Mucosa of stomach (tissue), 1 donor: Measurements from ENCODE around the gene ZNF77.
"Not testable (repeated sequence)": the region's sequence is repeated elsewhere in the genome, so short reads cannot be mapped to it uniquely, and the experiment has no call there.

Experiments
- H3K27me3 ChIP-seq: one replicate; pipeline ENCODE4 v1.7.0; 2013; ENCODE audit warnings: mild to moderate bottlenecking, low read length; ENCODE audit not compliant: control insufficient read depth, insufficient read depth
- H3K36me3 ChIP-seq: one replicate; pipeline ENCODE4 v1.7.0; 2013; ENCODE audit warnings: low read length; ENCODE audit not compliant: control insufficient read depth, insufficient read depth
- H3K4me1 ChIP-seq: one replicate; pipeline ENCODE4 v1.7.0; 2013; ENCODE audit warnings: mild to moderate bottlenecking, low read length; ENCODE audit not compliant: control insufficient read depth, insufficient read depth
- H3K4me3 ChIP-seq: one replicate; pipeline ENCODE4 v1.7.0; 2013; ENCODE audit warnings: low read length
- H3K9ac ChIP-seq: one replicate; pipeline ENCODE4 v1.7.0; 2013; ENCODE audit warnings: mild to moderate bottlenecking, low read length, moderate library complexity
- H3K9me3 ChIP-seq: one replicate; pipeline ENCODE4 v1.7.0; 2013; ENCODE audit warnings: mild to moderate bottlenecking, low read length, moderate library complexity; ENCODE audit not compliant: control insufficient read depth
- donor health status: Pancreatic carcinoma.

ZNF77 gene

DNA sequence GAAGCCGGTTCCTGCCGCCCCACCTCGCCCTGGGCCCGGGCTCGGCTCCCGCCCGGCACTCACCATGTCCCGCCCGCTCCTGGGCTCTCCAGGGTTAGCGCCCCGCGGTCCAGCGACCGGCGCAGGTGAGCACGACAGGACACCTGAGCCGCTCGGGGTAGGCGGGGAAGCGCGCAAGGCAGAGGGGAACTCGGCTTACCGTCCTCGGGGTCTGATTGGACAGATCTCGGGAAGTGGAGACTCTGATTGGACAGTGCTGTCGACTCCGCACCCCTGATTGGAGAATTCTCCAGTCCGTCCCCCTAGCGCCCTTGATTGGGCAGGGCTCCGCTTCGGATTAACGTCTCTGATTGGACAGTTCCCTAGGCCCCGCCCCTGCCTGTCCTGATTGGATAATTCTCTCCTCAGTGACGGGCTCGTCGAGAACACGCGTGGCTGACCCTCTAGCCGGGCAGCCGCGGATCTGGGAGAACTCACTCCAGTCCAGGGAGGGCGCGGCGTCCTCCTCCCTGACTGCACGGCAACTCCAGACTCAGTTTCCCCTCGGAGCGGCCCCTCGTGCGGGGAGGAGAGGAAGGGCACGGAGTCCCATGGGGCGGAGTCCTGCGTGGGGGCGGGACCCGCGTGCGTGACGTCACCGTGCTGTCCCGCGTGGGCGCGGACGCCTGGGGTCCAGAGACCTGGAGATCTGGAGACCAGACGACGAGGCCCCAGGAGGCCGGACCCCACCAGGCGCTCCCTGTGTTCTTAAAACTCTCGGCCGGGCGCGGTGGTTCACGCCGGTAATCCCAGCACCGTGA lies at the start of gene ZNF77:
ZNF77 (minus strand) TSS at position 197 of the 800 bp plus-strand sequence; CDS start at position 66, 131 bp downstream.
- Histone ChIP-seq H3K36me3 (no peaks in the 10 kb centered on the region), H3K4me3 (peak within 1 kb of the TSS; percentile 84)

DNA sequence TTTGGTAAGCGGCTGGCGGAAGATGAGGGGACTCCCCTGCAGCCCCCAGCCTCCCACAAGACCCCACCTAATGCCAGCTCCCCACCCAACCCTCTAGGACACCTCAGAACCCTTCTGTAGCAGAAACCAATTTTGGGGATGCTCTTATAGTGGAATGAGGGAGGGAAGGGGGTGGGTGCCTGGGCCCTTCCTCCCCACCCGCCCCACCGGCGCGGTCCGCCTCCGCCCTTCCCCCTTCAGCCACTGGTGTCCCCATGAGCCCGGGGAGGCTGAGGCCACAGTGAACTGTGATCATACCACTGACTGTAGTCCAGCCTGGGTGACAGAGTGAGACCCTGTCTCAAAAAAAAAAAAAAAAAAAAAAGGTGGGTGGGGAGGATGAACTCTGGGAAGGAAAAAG lies 48.8 kb upstream of the ZNF77 start:
- no peaks in the 10 kb centered on the region for H3K9me3 ChIP-seq
- no peaks in the 10 kb centered on the region for H3K36me3 ChIP-seq
- H3K4me1 ChIP-seq = no peaks in the 10 kb centered on the region
- H3K27me3 ChIP-seq = no peaks in the 10 kb centered on the region
- H3K9ac ChIP-seq = no peak overlapping the region
- no peak overlapping the region for H3K4me3 ChIP-seq

More for the DNA sequence above, at the start of gene ZNF77:
- Histone ChIP-seq H3K9me3 (no peaks in the 10 kb centered on the region), H3K27me3 (no peaks in the 10 kb centered on the region), H3K9ac (peak within 1 kb of the TSS; percentile 91), H3K4me1 (peaks cover 22% of the 10 kb centered on the region)

DNA sequence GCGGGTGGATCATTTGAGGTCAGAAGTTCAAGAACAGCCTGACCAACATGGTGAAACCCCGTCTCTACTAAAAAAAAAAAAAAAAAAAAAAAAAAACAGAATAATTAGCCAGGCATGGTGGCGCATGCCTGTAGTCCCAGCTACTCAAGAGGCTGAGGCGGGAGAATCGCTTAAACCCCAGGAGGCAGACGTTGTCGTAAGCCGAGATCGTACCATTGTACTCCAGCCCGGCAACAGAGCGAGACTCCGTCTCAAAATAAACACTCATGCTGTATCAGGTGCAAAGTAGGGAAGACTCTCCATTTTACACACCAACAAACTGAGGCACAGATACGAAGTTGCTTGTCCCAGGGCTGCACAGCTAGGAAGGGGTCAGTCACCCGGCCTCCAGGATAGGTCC lies 48.2 kb upstream of the ZNF77 start:
- no peak overlapping the region for H3K4me3 ChIP-seq
- no peaks in the 10 kb centered on the region for H3K9me3 ChIP-seq
- no peaks in the 10 kb centered on the region for H3K27me3 ChIP-seq
- H3K4me1 ChIP-seq = no peaks in the 10 kb centered on the region
- H3K36me3 ChIP-seq = no peaks in the 10 kb centered on the region
- no peak overlapping the region for H3K9ac ChIP-seq

DNA sequence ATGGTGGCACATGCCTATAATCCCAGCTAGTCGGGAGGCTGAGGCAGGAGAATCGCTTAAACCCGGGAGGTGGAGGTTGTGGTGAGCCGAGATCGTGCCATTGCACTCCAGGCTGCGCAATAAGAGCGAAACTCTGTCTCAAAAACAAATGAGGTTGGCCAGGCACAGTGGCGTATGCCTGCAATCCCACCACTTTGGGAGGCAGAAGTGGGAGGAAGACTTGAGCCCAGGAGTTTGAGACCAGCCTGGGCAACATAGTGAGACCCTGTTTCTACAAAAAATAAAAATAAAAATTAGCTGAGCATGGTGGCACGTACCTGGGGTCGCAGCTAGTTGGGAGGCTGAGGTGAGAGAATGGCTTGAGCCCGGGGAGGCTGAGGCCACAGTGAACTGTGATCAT lies 47.6 kb upstream of the ZNF77 start:
- not testable (repeated sequence) for H3K9me3 ChIP-seq, H3K27me3 ChIP-seq, H3K9ac ChIP-seq, H3K4me1 ChIP-seq, H3K36me3 ChIP-seq, H3K4me3 ChIP-seq

DNA sequence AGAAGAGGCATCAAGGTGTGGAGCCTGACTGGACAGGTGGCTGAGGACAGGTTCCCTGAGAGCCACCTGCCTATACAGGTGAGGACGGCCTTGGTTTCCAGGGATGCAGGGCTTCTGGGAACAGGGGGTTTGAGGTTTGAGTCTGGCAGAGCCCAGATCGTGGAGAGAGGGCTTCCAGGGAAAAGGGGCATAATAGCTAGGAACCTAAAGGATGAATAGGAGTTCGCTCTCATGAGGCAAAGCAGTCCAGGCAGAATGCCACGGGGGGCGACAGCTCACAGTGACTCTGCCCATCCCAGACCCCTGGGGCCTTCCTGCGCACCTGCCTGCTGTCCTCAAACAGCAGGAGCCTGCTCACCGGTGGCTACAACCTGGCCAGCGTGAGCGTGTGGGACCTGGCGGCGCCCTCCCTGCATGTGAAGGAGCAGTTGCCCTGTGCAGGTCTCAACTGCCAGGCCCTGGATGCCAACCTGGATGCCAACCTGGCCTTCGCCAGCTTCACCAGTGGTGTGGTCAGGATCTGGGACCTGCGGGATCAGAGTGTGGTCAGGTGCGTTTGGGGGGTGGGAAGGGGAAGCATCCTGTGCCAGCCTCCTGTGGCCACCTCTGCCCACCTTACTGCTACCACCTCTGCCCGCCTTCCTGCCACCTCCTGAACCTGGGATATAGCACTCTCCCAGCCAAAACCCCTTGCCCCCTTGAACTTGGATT lies 44.6 kb upstream of the ZNF77 start:
- Histone ChIP-seq H3K9me3 (no peaks in the 10 kb centered on the region), H3K36me3 (no peaks in the 10 kb centered on the region), H3K27me3 (no peaks in the 10 kb centered on the region), H3K4me3 (no peak overlapping the region), H3K4me1 (peaks cover 1% of the 10 kb centered on the region), H3K9ac (no peak overlapping the region)

DNA sequence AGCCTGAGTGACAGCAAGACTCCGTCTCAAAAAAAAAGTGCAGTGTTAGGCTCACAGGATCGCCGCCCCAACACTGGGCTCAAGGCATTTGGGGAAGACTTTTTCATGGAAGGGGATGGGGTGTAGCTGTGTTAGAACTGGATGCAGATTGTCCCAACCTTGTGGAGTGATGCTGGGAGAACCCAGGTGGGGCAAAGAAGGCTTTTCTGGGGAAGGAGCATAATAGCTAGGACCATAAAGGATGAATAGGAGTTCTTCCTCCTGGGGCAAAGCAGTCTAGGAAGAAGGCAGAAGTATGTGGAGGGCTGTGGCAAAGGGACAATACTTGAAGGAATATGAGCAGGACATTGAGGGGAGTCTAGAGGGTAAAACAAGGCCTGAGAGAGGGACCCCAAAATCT lies 43.8 kb upstream of the ZNF77 start:
- no peak overlapping the region for H3K4me3 ChIP-seq
- no peaks in the 10 kb centered on the region for H3K9me3 ChIP-seq
- peaks cover 7% of the 10 kb centered on the region for H3K27me3 ChIP-seq
- no peaks in the 10 kb centered on the region for H3K36me3 ChIP-seq
- no peak overlapping the region for H3K9ac ChIP-seq
- H3K4me1 ChIP-seq = peaks cover 9% of the 10 kb centered on the region

DNA sequence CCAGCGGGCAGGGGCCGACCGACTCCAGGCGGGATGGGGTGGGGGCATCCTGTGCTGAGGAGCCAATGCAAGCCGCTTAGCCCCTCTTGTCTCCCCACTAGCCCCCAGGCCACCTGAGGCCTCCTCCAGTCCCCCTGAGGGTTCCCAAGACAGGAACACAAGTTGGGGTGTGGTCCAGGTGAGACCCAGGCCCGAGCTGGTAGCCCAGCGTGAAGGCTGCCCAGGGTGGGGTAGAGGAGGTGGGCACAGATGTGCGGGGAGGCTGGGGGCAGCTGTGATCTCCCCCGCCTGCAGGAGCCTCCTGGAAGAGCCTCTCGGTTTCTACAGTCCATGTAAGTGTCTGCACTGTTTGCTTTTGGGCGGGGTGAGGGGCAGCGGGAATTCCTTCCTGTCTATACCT lies 43.0 kb upstream of the ZNF77 start:
- no peak overlapping the region for H3K9ac ChIP-seq
- H3K27me3 ChIP-seq = peaks cover 10% of the 10 kb centered on the region
- peaks cover 15% of the 10 kb centered on the region for H3K4me1 ChIP-seq
- H3K36me3 ChIP-seq = no peaks in the 10 kb centered on the region
- no peaks in the 10 kb centered on the region for H3K9me3 ChIP-seq
- no peak overlapping the region for H3K4me3 ChIP-seq

DNA sequence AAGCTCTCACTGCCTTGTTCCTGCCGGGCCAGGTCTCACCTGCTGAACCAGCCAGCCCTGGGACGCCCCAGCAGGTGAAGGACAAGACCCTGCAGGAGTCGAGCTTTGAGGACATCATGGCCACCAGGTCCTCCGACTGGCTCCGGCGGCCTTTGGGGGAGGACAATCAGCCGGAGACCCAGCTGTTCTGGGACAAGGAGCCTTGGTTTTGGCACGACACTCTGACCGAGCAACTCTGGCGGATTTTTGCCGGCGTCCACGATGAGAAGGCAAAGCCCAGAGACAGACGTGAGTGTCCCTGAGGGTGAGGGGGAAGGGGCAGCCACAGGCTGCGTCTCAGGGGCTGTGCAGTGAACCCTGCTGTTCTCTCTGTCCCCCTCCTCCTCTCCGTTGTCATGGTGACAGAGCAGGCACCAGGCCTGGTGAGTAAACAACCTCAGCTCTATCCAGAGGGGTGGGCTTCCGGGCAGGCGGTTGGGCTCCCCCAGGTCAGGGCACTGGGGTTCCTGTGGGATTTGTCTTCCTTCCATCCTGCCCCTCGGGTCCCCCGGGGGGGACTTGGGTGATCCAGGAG lies 42.3 kb upstream of the ZNF77 start:
- no peaks in the 10 kb centered on the region for H3K9me3 ChIP-seq
- no peaks in the 10 kb centered on the region for H3K36me3 ChIP-seq
- peaks cover 19% of the 10 kb centered on the region for H3K4me1 ChIP-seq
- peaks cover 13% of the 10 kb centered on the region for H3K27me3 ChIP-seq
- no peak overlapping the region for H3K4me3 ChIP-seq
- no peak overlapping the region for H3K9ac ChIP-seq

DNA sequence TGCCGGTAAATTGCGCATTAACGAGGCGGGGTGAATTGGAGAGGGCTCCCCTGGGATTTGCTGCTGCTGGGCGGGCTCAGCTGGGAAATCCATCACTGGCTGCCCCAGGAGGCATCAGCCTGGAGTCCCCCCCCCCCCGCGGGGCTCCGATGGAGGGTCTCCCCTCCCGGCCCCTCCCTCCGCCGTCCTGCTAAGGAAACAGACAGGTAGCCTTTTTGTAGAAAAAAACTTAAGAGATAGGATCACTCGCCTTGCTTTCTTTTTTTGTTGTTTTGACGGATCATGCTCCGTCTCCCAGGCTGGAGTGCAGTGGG lies 39.4 kb upstream of the ZNF77 start:
- H3K27me3 ChIP-seq = peaks cover 13% of the 10 kb centered on the region
- H3K9me3 ChIP-seq = no peaks in the 10 kb centered on the region
- H3K4me1 ChIP-seq = peaks cover 19% of the 10 kb centered on the region
- H3K36me3 ChIP-seq = no peaks in the 10 kb centered on the region
- peak overlapping the region; percentile 47 for H3K9ac ChIP-seq
- peak overlapping the region; percentile 8 for H3K4me3 ChIP-seq

DNA sequence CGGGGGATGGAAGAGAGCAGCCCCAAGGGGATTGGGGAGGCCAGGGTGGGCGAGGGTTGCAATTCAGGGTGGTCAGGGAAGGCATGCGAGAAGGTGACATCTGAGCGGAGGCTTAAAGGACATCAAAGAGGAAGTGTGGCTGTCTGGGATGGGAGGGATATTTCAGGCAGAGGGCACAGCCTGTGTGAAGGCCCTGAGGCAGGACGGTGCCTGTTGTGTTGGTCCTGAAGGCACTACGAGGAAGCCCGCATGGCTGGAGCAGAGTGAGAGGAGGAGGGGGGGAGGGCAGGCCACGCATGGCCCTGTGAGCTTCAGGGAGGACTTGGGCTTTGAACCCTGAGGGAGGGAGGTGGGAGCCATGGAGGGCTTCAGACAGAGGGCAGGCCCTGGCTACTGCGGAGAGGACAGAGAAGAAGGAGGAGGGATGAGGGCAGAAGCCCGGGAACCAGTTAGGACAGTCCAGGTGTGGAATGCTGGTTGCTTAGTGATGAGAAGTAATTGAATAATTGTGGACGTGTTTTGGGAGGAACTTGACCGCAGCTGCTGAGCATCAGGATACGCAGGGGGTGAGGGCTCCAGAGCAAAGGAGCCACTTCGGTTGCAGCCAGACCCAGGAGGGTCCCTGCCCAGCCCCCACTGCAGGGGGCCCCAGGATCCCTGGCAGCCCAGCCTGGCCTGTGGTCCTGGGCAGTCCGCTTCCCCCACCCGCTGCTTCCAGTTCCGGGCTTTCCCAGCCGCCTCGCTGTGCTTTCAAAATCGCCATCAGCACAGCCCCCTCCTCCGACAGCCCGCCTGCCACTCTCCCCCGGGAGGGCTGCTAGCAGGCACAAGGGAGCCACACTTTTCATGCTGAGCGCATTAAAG lies 38.8 kb upstream of the ZNF77 start:
- H3K4me3 ChIP-seq = peak overlapping the region; percentile 8
- H3K4me1 ChIP-seq = peaks cover 19% of the 10 kb centered on the region
- H3K27me3 ChIP-seq = peaks cover 13% of the 10 kb centered on the region
- peak overlapping the region; percentile 47 for H3K9ac ChIP-seq
- no peaks in the 10 kb centered on the region for H3K36me3 ChIP-seq
- no peaks in the 10 kb centered on the region for H3K9me3 ChIP-seq

DNA sequence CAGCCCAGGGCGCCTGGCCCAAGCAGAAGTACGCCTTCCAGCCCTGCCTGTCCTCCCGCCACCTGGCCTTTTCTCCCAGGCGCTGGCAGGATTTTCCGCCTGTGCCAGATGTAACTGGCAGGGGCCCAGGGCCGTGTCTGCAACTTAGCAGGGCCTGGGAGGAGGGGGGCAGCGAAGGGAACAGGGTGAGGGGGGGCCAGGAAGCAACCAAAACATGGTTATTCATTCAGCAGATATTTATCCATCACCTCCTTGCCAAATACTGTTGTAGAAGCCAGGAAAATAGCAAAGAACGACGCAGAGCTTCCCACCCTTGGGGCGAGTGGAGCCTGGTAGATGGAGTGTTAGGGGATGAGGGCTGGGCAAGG lies 38.2 kb upstream of the ZNF77 start:
- no peak overlapping the region for H3K4me3 ChIP-seq
- no peaks in the 10 kb centered on the region for H3K36me3 ChIP-seq
- H3K27me3 ChIP-seq = peaks cover 13% of the 10 kb centered on the region
- H3K4me1 ChIP-seq = peaks cover 21% of the 10 kb centered on the region
- no peaks in the 10 kb centered on the region for H3K9me3 ChIP-seq
- peak overlapping the region; percentile 22 for H3K9ac ChIP-seq

DNA sequence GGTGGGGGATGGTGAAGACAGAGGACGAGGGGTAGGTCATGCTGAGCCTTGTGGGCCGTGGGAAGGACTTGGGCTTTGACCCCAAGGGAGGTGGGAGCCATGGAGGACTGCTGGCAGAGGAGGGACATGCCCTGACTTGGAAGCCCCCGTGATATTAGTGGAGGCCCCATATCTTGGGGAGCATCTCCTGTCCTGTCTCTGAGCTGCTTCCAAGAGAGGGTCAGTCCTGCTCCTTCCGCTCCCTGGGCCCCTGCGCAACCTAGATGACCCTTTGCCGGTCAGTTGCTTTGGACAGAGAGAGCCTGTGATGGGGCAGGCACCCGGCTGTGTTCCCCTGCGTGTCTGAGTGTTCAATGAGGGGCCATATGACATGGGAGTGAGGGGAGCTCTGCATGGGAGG lies 37.8 kb upstream of the ZNF77 start:
- Histone ChIP-seq H3K36me3 (no peaks in the 10 kb centered on the region), H3K9me3 (no peaks in the 10 kb centered on the region), H3K27me3 (peaks cover 13% of the 10 kb centered on the region), H3K4me1 (peaks cover 25% of the 10 kb centered on the region), H3K4me3 (no peak overlapping the region), H3K9ac (no peak overlapping the region)
